Panc1 (cell line): ENCODE measurements around the gene ATRNL1.

Experiments
- POLR2AphosphoS5 ChIP-seq: IDR thresholded peaks from 2 replicates; pipeline ENCODE4 v1.6.1; 2012; ENCODE audit warnings: mild to moderate bottlenecking, low read depth, low read length, moderate library complexity
- SIN3A ChIP-seq: IDR thresholded peaks from 2 replicates; pipeline ENCODE4 v1.6.1; 2012; ENCODE audit warnings: low read depth, mild to moderate bottlenecking, low read length, moderate library complexity, borderline replicate concordance; ENCODE audit not compliant: insufficient read depth
- TF ChIP-seq, protein P1 (sequence below): fragments of 450-650 bp; IDR thresholded peaks from 2 replicates; pipeline ENCODE4 v1.5.1; 2017; ENCODE audit warnings: mild to moderate bottlenecking

GRCh38 chr10:115818012-115818411, 724.8 kb downstream of the ATRNL1 start:
- TF ChIP-seq POLR2AphosphoS5 (no peak), SIN3A (no peak)
- TF ChIP-seq, protein P1, sequence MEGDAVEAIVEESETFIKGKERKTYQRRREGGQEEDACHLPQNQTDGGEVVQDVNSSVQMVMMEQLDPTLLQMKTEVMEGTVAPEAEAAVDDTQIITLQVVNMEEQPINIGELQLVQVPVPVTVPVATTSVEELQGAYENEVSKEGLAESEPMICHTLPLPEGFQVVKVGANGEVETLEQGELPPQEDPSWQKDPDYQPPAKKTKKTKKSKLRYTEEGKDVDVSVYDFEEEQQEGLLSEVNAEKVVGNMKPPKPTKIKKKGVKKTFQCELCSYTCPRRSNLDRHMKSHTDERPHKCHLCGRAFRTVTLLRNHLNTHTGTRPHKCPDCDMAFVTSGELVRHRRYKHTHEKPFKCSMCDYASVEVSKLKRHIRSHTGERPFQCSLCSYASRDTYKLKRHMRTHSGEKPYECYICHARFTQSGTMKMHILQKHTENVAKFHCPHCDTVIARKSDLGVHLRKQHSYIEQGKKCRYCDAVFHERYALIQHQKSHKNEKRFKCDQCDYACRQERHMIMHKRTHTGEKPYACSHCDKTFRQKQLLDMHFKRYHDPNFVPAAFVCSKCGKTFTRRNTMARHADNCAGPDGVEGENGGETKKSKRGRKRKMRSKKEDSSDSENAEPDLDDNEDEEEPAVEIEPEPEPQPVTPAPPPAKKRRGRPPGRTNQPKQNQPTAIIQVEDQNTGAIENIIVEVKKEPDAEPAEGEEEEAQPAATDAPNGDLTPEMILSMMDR, result no peak
